ENCODE results near the gene C1orf105.
"Not testable (repeated sequence)": the region's sequence is repeated elsewhere in the genome, so short reads cannot be mapped to it uniquely, and the experiment has no call there.

The C1orf105 gene

GRCh38 chr1:172429331-172430127 is 9.0 kb downstream of the C1orf105 start:
- peak in 3 of 5 donors; percentile 13 to 66 (median 24) for DNase-seq

DNA sequence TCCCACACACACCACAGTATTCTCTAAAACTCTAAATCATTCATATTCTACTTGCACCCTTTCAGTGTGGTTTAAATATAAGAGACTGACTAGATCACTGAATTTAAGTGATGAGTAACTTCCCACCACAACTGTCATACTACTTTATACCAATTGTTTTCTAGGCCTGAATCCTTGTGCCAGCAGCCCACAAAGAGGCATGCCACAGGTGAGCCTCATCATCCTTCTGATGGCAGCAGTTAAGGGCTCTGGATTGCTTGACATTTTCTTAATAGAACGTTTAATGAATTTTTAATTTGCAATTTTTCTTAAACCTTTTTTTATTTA is 9.6 kb downstream of the C1orf105 start:
- DNase-seq, result no peak

DNA sequence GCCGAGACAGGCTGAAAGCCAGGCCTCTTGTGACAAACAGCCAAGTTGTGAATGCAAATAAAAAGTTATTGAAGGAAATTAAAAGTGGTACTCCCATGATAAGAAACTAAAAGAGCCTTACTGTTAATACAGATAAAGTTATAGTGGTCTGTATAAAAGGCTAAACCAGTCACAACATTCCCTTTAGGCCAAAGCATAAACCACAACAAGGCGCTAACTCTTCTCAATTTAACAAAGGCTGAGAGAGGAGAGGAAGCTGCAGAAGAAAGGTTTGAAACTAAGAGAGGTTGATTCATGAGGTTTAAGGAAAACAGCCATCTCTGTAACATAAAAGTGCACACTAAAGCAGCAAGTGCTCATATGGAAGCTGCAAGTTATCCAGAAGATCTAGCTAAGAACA is 10.7 kb downstream of the C1orf105 start:
- no peak for DNase-seq

DNA sequence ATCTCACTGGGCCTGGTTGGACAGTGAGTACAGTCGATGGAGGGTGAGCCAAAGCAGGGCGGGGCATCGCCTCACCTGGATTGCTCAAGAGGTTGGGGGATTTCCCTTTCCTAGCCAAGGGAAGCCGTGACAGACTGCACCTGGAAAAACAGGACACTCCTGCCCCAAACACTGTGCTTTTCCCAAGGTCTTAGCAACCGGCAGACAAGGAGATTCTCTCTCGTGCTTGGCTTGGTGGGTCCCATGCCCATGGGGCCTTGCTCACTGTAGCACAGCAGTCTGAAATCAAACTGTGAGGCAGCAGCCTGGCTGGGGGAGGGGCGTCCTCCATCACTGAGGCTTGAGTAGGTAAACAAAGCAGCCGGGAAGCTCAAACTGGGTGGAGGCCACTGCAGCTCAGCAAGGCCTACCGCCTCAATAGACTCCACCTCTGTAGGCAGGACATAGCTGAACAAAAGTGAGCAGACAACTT is 11.3 kb downstream of the C1orf105 start:
- peak in 1 of 5 donors; percentile 15 for DNase-seq

DNA sequence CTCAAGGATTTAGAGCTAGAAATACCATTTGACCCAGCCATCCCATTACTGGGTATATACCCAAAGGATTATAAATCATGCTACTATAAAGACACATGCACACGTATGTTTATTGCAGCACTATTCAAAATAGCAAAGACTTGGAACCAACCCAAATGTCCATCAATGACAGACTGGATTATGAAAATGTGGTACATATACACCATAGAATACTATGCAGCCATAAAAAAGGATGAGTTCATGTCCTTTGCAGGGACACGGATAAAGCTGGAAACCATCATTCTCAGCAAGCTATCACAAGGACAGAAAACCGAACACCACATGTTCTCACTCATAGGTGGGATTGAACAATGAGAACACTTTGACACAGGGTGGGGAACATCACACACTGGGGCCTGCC is 16.7 kb downstream of the C1orf105 start:
- DNase-seq, result not testable (repeated sequence)

DNA sequence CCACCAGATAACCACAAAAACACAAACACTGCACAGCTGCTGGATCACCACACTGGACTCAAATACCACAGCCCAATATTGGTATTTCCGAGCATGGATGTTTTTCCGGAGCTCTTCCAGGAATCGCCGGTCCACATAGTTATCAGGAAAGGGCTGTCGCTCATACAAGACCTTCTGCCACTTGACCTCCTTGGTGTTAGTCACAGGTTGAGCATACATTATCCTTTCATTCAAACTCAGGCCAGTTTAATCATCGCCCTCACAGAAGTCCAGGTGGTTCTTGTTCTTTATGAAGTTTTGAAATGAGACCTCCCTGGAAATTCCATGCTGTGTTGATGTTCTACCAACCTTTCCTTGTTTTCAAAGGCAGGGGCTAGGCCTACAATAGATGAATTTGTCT is 21.9 kb downstream of the C1orf105 start:
- no peak for DNase-seq

- no peak for DNase-seq
These were observed 22.5 kb downstream of the C1orf105 start for GRCh38 chr1:172442843-172443565.

- peak; percentile 80 to 90 (median 87) for DNase-seq
These were observed 23.4 kb downstream of the C1orf105 start, which contains the start of gene PIGC for GRCh38 chr1:172443666-172444453. Gene PIGC, minus strand, starts transcription at chr1:172444069. Its CDS starts 1,447 bp downstream, at chr1:172442622.

DNA sequence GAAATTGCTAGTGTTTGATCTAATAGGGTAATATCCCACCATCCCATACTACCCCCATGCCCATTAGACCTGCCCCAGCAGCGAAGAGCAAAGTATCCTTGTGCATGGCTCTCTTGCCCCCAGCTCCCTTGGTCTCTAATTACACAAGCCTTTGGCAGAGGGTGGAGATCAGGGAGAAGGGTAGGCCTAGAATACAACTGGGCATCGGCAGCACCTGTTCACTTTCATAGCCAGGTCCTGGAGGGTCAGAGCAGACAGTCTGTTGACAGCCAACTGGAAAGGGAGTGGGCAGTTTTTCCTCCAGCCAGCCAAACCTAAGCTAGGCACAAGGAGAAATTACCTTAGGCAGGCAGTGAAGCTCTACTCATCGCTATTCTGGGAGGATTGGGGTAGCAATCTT is 26.1 kb downstream of the C1orf105 start:
- DNase-seq, result no peak

DNA sequence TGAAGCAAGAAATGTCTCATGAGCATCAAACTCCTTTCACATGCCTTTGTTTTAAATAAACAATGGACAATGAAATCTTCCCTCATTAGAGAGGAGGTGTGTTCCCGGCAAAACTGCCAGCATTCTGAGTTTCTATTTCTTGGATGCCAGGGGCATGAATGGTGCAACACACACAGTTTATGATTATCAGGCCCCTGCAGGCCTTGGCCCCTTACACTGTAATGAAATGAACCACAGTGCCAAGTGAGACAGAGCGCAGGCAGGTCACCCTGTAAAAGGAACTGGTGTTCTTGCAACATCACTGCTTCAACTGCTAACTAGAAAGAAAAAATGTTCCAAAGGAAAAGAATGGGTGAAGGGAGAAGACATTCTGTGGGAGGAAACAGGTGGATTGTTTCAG is 27.2 kb downstream of the C1orf105 start:
- no peak for DNase-seq

GRCh38 chr1:172448995-172449584 is 28.6 kb downstream of the C1orf105 start:
- peak in 1 of 5 donors; percentile 22 for DNase-seq

- DNase-seq, result peak in 1 of 5 donors; percentile 40
These were observed 29.4 kb downstream of the C1orf105 start for GRCh38 chr1:172449585-172450523.

DNA sequence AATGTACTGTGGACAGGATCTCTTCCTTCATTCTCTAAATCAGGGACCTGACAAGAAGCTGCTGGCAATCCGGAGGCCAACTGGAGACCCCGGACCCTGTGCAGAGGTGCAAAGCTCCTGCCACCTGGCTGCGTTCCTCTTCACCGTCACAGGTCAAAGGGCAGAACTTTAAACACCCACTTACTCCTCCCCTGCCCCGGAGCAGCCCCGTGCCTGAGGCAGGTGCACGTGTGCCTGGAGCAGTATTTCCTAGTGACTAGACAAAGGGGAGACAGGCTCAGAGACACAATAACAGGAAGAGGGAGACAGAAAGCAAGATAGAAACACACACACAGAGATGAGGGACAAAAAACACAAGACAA is 30.0 kb downstream of the C1orf105 start:
- no peak for DNase-seq

DNA sequence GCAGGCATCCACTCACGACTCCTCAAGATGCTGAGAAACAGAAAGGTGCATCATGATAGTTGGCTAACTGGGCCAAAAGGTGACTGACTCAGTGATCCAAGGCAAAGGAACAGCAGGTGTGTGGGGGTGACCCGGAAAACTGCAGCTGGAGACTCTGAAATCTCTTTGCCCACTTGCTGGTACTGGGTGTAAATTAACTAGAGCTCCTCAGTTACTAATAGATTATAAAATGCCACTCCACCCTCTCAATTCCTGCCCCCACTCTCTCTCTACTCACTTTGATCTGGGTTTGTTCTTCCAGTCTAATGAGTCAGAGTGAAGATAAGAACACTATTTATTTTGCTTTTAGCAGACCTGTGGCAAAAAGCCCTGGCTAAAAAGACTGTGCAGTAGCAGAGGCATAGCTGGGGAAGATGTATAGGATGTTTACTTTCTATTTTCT is 30.5 kb downstream of the C1orf105 start:
- DNase-seq, result peak in 1 of 5 donors; percentile 38

DNA sequence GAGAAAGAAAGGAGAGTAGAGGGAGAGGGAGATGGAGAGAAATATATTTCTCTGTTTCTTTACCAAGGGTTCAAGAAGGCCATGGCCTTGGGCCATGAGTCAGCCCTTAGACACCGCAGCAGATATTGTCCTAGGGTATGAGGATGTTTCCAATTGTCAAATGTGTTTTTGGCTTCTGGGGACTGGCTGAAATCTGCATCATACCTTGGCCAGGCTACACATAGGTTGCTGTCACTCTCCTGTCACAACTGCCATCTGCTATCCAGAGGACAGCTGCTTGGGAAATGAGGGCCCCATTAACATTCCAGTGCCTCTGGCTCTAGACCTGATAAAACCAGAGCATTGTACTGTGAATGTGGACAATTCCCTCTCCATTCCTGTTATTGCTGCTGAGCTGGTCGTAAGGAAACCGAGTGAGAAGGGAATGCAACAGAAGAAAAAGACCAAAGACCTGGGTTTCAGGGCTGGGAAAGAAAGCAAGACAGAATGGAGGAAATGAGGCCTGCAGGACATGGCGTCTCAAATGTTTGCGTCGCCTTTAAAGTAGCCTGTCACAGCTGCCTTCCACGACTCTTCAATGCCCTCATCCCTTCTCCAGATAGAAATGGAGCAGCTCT is 32.2 kb downstream of the C1orf105 start:
- no peak for DNase-seq

- no peak for DNase-seq
These were observed 32.7 kb downstream of the C1orf105 start for GRCh38 chr1:172453153-172453545.

- no peak for DNase-seq
These were observed 33.1 kb downstream of the C1orf105 start for GRCh38 chr1:172453607-172454006.

DNA sequence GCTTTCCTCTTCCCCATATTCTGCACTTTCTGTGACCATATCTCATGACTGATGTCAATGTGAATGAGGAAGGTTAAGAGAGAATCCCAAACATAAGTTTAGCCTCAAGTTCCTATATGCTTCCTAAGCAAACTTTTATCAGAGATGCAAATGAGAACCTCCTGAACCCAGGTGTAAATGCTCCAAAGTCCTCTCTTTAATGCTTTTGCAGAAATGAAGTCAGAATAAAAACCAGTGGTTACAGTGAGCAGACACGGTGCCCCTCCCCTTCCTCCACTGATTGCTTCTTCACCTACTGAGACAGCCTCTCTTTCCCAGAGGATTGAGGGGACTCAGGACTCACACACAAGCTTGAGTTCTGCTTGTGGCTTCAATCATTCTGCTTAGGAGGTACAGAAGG is 35.0 kb downstream of the C1orf105 start:
- no peak for DNase-seq

- no peak for DNase-seq
These were observed 35.9 kb downstream of the C1orf105 start for GRCh38 chr1:172456344-172456769.

DNA sequence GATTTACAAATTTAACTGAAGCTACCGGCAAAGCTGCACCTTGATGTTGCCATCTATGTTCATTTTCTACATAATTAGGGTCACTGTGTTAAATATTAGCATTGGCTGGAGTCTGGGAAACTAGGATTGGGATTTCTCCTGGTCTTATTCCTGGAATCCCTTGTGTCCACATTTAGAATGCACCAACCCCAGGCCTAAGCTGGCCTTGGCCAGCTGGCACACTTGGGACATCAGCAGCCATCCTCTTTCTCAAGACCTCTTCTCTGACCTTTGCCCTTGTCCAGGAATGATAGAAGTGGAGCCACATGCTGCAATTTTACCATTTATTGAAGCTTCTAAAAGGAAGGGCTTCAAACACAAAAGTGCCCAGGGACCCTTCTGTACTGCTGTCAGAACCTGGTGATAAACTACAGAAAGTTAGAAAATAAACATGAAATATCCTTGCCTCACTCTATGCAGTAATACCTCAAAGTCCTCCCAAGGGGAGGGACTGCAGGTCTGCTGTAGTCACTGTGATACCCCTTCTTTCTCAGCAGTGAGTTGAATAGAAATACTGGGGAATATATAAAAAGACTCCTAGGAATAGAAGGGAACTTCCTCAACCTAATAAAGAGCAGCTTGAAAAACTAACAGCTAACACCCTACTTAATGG is 37.1 kb downstream of the C1orf105 start:
- no peak for DNase-seq

GRCh38 chr1:172460177-172460576 is 39.7 kb downstream of the C1orf105 start:
- no peak for DNase-seq
